Measurements from ENCODE around the gene WNK2.
"Not testable (repeated sequence)": the region's sequence is repeated elsewhere in the genome, so short reads cannot be mapped to it uniquely, and the experiment has no call there.

Gene WNK2

DNA sequence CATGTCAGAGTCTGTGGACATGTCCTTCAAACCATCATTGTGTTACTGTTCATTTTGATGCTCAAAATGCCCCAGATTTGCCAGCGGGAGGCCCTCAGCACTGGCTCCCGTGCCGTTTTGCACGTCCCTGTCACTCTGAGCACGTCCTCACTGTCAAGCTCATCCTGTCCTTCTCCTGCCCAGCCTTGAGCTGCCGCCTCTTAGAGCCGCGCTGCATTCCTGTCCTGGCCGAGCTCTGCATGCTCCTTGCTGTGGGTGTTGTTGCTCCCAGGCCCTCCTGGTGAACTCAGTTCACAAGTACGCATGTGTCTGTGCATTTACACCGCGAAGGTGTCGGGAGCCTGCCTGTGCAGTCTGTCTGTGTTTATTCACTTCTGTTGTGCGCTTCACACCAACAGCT is 62.2 kb downstream of the WNK2 start:
- H3K9ac ChIP-seq (ENCODE audit: low read depth in 1 of 2, low read length in 2 of 2): no peak overlapping the region
- H3K27ac ChIP-seq (ENCODE audit: low read depth, low read length): no peak overlapping the region
- no peak overlapping the region for H3K4me3 ChIP-seq (ENCODE audit: low read depth in 1 of 2, low read length in 2 of 2)
- H3K27me3 ChIP-seq (ENCODE audit: control insufficient read depth in 1 of 2, insufficient read depth in 2 of 2, low read length in 2 of 2): no peaks in the 10 kb centered on the region
- H3K9me3 ChIP-seq (ENCODE audit: control insufficient read depth in 1 of 2, low read length in 2 of 2): no peaks in the 10 kb centered on the region
- peaks cover 12 to 55% of the 10 kb centered on the region in 2 donors for H3K36me3 ChIP-seq (ENCODE audit: control insufficient read depth in 1 of 2, insufficient read depth in 2 of 2, low read length in 2 of 2)
- peaks cover 4 to 8% of the 10 kb centered on the region in 2 donors for H3K4me1 ChIP-seq (ENCODE audit: control insufficient read depth in 1 of 2, insufficient read depth in 2 of 2, low read length in 2 of 2)

DNA sequence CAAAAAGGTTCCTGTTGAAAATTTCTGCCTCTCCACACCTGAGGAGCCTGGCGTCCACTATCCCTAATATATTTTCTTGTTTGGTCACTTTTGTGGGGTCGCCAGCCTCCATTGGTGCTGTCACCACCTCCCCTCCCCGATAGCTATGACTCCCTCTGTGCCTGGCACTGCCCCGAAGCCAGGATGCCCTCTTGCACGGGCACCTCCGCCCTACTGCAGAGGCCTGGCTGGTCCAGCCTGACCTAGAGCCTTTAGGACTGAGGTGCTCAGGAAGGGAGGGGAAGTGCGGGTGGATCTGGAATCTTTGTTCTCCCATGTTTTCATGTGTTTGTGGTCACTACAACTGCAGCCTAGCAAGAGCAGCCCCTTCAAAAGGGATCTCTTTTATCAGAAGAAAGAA is 62.6 kb downstream of the WNK2 start:
- Histone ChIP-seq H3K9ac (ENCODE audit: low read depth in 1 of 2, low read length in 2 of 2) (no peak overlapping the region), H3K36me3 (ENCODE audit: control insufficient read depth in 1 of 2, insufficient read depth in 2 of 2, low read length in 2 of 2) (peaks cover 9 to 51% of the 10 kb centered on the region in 2 donors), H3K27me3 (ENCODE audit: control insufficient read depth in 1 of 2, insufficient read depth in 2 of 2, low read length in 2 of 2) (no peaks in the 10 kb centered on the region), H3K27ac (ENCODE audit: low read depth, low read length) (no peak overlapping the region), H3K4me3 (ENCODE audit: low read depth in 1 of 2, low read length in 2 of 2) (no peak overlapping the region), H3K9me3 (ENCODE audit: control insufficient read depth in 1 of 2, low read length in 2 of 2) (no peaks in the 10 kb centered on the region), H3K4me1 (ENCODE audit: control insufficient read depth in 1 of 2, insufficient read depth in 2 of 2, low read length in 2 of 2) (peaks cover 4 to 8% of the 10 kb centered on the region in 2 donors)

DNA sequence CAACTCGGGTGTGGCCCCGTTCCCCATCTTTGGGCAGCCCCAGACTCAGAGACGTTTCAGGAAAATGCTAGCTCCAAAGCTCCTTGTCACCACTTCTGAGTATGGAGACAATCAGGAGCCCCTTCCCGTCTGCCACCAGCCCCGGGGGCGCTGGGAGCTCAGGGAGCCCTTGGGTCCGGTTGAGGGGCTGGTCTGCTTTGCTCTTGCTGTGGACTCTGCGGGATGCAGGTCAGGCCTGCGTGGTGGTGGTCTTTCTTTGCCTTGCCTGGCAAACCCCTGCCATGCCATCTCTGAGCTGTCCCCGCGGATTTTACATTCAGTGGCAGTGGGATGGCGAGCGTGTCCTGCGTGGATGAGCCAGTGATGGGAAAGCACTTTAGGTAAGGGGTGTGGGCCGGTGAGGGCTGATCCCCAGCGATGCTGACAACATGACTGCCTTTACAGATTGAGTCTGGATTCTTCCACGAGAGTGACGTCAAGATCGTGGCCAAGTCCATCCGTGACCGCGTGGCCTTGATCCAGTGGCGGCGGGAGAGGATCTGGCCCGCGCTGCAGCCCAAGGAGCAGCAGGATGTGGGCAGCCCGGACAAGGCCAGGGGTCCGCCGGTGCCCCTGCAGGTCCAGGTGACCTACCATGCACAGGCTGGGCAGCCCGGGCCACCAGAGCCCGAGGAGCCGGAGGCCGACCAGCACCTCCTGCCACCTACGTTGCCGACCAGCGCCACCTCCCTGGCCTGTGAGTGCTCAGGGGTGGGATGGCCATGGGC is 63.3 kb downstream of the WNK2 start:
- H3K27ac ChIP-seq (ENCODE audit: low read depth, low read length): no peak overlapping the region

DNA sequence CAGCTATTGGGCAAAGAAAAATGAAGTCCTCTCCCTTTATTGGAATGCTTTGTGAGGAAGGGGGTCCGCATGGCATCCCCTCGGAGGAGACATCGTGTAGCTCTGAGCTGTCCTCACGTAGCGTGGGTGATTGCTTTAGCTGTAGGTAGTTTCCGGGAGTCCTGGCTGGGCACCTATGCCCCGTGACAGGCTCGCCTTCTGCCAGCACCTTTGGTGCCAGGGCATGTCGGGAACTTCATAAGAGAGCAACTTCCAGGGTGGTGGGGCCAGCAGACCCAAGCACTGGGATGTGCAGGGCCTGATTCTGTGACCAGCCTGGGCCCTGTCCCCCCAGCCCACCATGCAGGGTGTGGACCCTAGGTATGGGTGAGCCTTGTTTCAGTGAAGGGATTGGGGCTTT is 64.0 kb downstream of the WNK2 start:
- Histone ChIP-seq H3K4me1 (ENCODE audit: control insufficient read depth in 1 of 2, insufficient read depth in 2 of 2, low read length in 2 of 2) (peaks cover 4 to 8% of the 10 kb centered on the region in 2 donors), H3K27me3 (ENCODE audit: control insufficient read depth in 1 of 2, insufficient read depth in 2 of 2, low read length in 2 of 2) (no peaks in the 10 kb centered on the region), H3K36me3 (ENCODE audit: control insufficient read depth in 1 of 2, insufficient read depth in 2 of 2, low read length in 2 of 2) (peaks cover 4 to 48% of the 10 kb centered on the region in 2 donors), H3K4me3 (ENCODE audit: low read depth in 1 of 2, low read length in 2 of 2) (no peak overlapping the region), H3K9me3 (ENCODE audit: control insufficient read depth in 1 of 2, low read length in 2 of 2) (no peaks in the 10 kb centered on the region), H3K27ac (ENCODE audit: low read depth, low read length) (no peak overlapping the region), H3K9ac (ENCODE audit: low read depth in 1 of 2, low read length in 2 of 2) (no peak overlapping the region)

More for the DNA sequence above, 63.3 kb downstream of the WNK2 start:
- Histone ChIP-seq H3K4me3 (ENCODE audit: low read depth in 1 of 2, low read length in 2 of 2) (no peak overlapping the region), H3K9me3 (ENCODE audit: control insufficient read depth in 1 of 2, low read length in 2 of 2) (no peaks in the 10 kb centered on the region), H3K36me3 (ENCODE audit: control insufficient read depth in 1 of 2, insufficient read depth in 2 of 2, low read length in 2 of 2) (peaks cover 6 to 47% of the 10 kb centered on the region in 2 donors), H3K9ac (ENCODE audit: low read depth in 1 of 2, low read length in 2 of 2) (no peak overlapping the region), H3K4me1 (ENCODE audit: control insufficient read depth in 1 of 2, insufficient read depth in 2 of 2, low read length in 2 of 2) (peaks cover 4 to 8% of the 10 kb centered on the region in 2 donors), H3K27me3 (ENCODE audit: control insufficient read depth in 1 of 2, insufficient read depth in 2 of 2, low read length in 2 of 2) (no peaks in the 10 kb centered on the region)

DNA sequence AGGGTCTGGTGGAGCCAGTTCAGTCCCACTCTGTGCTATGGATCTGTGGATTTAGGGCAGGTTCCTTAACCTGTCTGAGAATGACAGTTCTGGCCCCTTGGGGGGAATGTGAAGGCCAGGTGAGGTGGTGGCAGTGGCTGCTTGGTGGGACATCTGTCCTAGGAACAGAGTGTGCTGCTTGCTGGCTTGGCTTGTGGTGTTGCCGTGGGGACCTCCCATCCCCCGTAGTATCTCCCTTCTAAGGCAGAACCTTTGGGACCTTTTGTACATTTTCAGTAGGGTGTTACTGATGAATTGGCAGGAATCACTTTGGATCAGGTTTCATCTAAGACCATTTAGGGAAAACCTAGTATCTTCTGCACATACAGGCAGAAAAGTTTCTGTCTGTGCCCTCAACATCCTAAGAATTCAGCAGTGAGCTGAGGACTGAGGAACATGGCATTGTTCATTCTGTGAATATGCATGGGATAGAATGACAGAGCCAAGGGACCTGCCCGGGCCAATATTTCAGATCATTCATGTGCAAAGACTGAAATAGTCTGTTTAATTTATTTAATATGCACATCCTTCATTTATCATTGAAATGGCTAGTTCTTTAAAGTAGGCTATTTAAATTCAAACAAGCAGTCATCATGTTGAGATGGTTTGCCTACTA is 64.6 kb downstream of the WNK2 start:
- Histone ChIP-seq H3K27ac (ENCODE audit: low read depth, low read length) (no peak overlapping the region), H3K9me3 (ENCODE audit: control insufficient read depth in 1 of 2, low read length in 2 of 2) (no peaks in the 10 kb centered on the region), H3K27me3 (ENCODE audit: control insufficient read depth in 1 of 2, insufficient read depth in 2 of 2, low read length in 2 of 2) (no peaks in the 10 kb centered on the region), H3K36me3 (ENCODE audit: control insufficient read depth in 1 of 2, insufficient read depth in 2 of 2, low read length in 2 of 2) (peaks cover 6 to 50% of the 10 kb centered on the region in 2 donors), H3K4me3 (ENCODE audit: low read depth in 1 of 2, low read length in 2 of 2) (no peak overlapping the region), H3K4me1 (ENCODE audit: control insufficient read depth in 1 of 2, insufficient read depth in 2 of 2, low read length in 2 of 2) (peaks cover 4 to 8% of the 10 kb centered on the region in 2 donors), H3K9ac (ENCODE audit: low read depth in 1 of 2, low read length in 2 of 2) (no peak overlapping the region)

DNA sequence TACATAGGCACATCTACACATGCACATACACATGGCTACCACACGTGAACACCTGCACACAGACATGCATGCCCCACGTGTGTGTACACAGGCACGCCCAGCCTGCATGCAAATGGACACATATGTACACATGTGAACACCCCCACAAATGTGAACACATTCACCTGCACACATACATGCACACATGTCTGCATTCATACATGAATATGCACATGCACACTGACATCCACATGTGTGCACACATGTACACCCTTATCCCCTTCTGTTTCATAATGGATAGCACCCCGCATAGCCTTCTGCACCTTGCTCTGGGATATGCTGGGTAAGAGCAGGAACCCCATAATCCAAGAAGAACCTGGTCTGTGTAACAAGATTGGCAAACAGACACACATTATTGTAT is 66.2 kb downstream of the WNK2 start:
- Histone ChIP-seq H3K9ac (ENCODE audit: low read depth in 1 of 2, low read length in 2 of 2) (no peak overlapping the region), H3K4me1 (ENCODE audit: control insufficient read depth in 1 of 2, insufficient read depth in 2 of 2, low read length in 2 of 2) (no peaks in the 10 kb centered on the region), H3K4me3 (ENCODE audit: low read depth in 1 of 2, low read length in 2 of 2) (no peak overlapping the region), H3K27me3 (ENCODE audit: control insufficient read depth in 1 of 2, insufficient read depth in 2 of 2, low read length in 2 of 2) (no peaks in the 10 kb centered on the region), H3K36me3 (ENCODE audit: control insufficient read depth in 1 of 2, insufficient read depth in 2 of 2, low read length in 2 of 2) (peaks cover 7 to 60% of the 10 kb centered on the region in 2 donors), H3K27ac (ENCODE audit: low read depth, low read length) (no peak overlapping the region), H3K9me3 (ENCODE audit: control insufficient read depth in 1 of 2, low read length in 2 of 2) (no peaks in the 10 kb centered on the region)

DNA sequence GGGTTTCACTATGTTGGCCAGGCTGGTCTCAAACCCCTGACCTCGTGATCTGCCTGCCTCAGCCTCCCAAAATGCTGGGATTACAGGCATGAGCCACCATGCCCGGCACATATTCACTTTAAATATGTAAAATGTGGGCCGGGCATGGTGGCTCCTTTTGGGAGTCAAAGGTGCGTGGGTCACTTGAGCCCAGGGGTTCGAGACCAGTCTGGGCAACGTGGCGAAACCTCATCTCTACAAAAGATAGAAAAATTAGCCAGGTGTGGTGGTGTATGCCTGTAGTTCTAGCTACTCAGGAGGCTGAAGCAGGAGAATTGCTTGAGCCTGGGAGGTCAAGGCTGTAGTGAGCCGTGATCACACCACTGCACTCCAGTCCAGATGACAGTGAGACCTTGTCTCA is 67.4 kb downstream of the WNK2 start:
- not testable (repeated sequence) for H3K9ac ChIP-seq (ENCODE audit: low read depth in 1 of 2, low read length in 2 of 2); H3K4me3 ChIP-seq (ENCODE audit: low read depth in 1 of 2, low read length in 2 of 2); H3K4me1 ChIP-seq (ENCODE audit: control insufficient read depth in 1 of 2, insufficient read depth in 2 of 2, low read length in 2 of 2); H3K27me3 ChIP-seq (ENCODE audit: control insufficient read depth in 1 of 2, insufficient read depth in 2 of 2, low read length in 2 of 2); H3K27ac ChIP-seq (ENCODE audit: low read depth, low read length); H3K9me3 ChIP-seq (ENCODE audit: control insufficient read depth in 1 of 2, low read length in 2 of 2)
- H3K36me3 ChIP-seq (ENCODE audit: control insufficient read depth in 1 of 2, insufficient read depth in 2 of 2, low read length in 2 of 2): peaks cover 13 to 63% of the 10 kb centered on the region in 2 donors

DNA sequence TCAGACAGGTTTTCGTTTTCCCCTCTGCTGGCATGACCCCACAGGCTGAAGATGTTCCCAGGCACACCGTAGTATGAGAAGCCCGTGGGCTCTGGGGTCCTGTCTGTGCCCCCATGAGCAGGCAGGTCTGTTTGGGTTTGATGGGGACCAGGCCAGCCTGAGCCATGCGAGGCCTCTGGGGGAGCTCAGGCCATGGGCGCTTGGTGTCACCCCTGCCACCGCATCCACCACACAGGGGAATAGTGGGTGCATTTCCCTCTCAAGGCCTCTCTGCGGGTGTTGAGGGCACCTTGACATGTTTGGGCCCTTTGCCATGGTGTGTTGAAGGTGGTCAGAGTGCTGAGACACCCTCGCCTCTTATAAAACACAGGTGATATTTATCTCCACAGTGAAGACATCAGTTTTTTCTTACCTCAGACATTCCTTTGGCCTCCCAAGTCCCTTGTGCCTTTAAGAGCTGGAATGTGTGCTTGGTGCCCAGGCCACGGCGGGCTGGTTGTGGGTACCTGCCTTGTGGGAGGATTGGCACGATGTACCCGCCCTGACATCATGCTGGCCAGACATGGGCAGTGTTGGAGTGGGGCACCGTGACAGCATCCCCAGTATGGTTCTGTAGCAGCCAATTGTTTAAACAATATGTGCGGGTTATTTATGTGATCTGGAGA is 68.3 kb downstream of the WNK2 start:
- no peaks in the 10 kb centered on the region for H3K27me3 ChIP-seq (ENCODE audit: control insufficient read depth in 1 of 2, insufficient read depth in 2 of 2, low read length in 2 of 2)
- H3K9me3 ChIP-seq (ENCODE audit: control insufficient read depth in 1 of 2, low read length in 2 of 2): no peaks in the 10 kb centered on the region
- H3K4me1 ChIP-seq (ENCODE audit: control insufficient read depth in 1 of 2, insufficient read depth in 2 of 2, low read length in 2 of 2): no peaks in the 10 kb centered on the region
- H3K4me3 ChIP-seq (ENCODE audit: low read depth in 1 of 2, low read length in 2 of 2): no peak overlapping the region
- H3K9ac ChIP-seq (ENCODE audit: low read depth in 1 of 2, low read length in 2 of 2): no peak overlapping the region
- peaks cover 13 to 61% of the 10 kb centered on the region in 2 donors for H3K36me3 ChIP-seq (ENCODE audit: control insufficient read depth in 1 of 2, insufficient read depth in 2 of 2, low read length in 2 of 2)
- no peak overlapping the region for H3K27ac ChIP-seq (ENCODE audit: low read depth, low read length)

DNA sequence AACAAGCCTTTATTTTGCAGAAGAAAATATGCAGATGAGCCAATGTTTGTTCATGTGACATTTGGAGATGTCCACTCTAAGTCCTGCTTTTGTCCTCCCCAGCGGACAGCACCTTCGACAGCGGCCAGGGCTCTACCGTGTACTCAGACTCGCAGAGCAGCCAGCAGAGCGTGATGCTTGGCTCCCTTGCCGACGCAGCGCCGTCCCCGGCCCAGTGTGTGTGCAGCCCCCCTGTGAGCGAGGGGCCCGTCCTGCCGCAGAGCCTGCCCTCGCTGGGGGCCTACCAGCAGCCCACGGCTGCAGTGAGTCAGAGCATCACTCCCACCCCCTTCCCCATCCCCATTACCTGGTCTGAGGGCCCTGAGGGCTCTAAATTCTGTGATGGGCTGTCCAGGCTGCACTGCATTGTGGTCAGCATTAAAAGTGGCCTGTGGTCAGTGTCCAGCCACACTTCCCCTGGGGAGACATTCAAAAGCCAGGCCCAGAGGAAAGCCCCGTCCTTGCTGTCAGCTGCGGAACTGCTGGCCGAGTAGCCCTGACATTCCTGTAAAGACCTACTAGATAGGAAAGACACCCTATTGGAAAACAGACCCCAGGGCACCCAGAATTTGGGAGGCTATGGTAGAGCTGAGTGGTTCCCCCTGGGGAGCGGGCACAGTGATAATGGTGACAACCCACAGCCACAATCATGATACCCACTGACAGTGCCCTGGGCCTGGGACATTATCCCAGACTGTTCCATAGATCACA is 69.0 kb downstream of the WNK2 start:
- Histone ChIP-seq H3K4me1 (ENCODE audit: control insufficient read depth in 1 of 2, insufficient read depth in 2 of 2, low read length in 2 of 2) (no peaks in the 10 kb centered on the region), H3K4me3 (ENCODE audit: low read depth in 1 of 2, low read length in 2 of 2) (no peak overlapping the region), H3K9me3 (ENCODE audit: control insufficient read depth in 1 of 2, low read length in 2 of 2) (no peaks in the 10 kb centered on the region), H3K9ac (ENCODE audit: low read depth in 1 of 2, low read length in 2 of 2) (no peak overlapping the region), H3K36me3 (ENCODE audit: control insufficient read depth in 1 of 2, insufficient read depth in 2 of 2, low read length in 2 of 2) (peaks cover 13 to 59% of the 10 kb centered on the region in 2 donors), H3K27ac (ENCODE audit: low read depth, low read length) (no peak overlapping the region), H3K27me3 (ENCODE audit: control insufficient read depth in 1 of 2, insufficient read depth in 2 of 2, low read length in 2 of 2) (no peaks in the 10 kb centered on the region)
